Measurements from ENCODE around the gene ASB8.

Gene ASB8

DNA sequence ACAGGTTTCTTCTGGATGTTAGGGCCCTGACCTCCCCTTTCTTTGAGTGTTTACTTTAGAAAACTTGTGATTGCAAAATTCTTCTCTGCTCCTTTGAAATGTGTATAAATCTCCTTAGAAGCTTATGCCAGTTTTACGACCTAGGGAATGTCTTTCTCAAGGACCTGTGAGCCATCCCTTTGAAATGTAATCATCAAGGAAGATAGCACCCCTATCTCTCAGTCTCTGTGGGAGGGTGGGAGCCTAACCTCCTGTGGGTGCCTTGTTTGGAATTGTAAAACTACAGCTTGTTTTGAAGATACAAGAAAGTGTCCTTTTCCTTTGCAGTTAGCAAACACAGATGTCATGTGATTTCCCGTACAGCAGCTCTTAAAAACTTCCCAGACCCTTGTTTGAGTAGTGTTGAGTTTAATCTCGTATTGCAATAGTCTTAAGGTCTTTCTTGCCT is 42.5 kb upstream of the ASB8 start:
- Histone ChIP-seq H3K36me3 (peaks cover 0 to 4% (median 0%) of the 10 kb centered on the region in 3 donors), H3K27ac (no peak overlapping the region), H3K4me1 (peaks cover 0 to 17% (median 12%) of the 10 kb centered on the region in 4 donors), H3K4me3 (no peak overlapping the region), H3K9me3 (peaks cover 0 to 19% (median 15%) of the 10 kb centered on the region in 3 donors), H3K27me3 (no peaks in the 10 kb centered on the region)
- DNase-seq, result no peak
- intact Hi-C loops (cut with DNase I; ENCODE audit: low total_unique reads), result no loop called here
- TF ChIP-seq, protein P1, sequence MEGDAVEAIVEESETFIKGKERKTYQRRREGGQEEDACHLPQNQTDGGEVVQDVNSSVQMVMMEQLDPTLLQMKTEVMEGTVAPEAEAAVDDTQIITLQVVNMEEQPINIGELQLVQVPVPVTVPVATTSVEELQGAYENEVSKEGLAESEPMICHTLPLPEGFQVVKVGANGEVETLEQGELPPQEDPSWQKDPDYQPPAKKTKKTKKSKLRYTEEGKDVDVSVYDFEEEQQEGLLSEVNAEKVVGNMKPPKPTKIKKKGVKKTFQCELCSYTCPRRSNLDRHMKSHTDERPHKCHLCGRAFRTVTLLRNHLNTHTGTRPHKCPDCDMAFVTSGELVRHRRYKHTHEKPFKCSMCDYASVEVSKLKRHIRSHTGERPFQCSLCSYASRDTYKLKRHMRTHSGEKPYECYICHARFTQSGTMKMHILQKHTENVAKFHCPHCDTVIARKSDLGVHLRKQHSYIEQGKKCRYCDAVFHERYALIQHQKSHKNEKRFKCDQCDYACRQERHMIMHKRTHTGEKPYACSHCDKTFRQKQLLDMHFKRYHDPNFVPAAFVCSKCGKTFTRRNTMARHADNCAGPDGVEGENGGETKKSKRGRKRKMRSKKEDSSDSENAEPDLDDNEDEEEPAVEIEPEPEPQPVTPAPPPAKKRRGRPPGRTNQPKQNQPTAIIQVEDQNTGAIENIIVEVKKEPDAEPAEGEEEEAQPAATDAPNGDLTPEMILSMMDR (IDR thresholded peaks at IDR 0.05), result no peak

DNA sequence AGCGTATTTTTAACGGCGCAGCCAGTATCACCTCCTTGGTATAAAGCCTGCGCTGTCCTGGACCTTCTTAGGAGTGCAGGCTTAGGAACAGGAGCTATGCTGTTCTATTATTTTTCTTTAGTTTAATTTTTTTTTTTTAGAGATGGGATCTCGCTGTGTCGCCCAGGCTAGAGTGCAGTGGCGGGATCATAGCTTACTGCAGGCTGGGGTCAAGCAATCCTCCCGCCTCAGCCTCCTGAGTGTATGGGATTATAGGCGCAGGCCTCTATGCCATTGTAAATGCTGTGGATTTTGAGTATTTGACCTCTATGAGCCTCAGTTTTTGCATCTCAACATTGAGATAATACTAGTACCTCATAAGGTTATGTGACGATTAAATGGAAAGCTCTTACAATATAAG is 41.7 kb upstream of the ASB8 start:
- peak overlapping the region; percentile 65 to 71 for H3K4me3 ChIP-seq
- no peaks in the 10 kb centered on the region for H3K36me3 ChIP-seq
- no peaks in the 10 kb centered on the region for H3K27me3 ChIP-seq
- peak overlapping the region; percentile 88 to 93 for H3K27ac ChIP-seq
- no peak for DNase-seq
- intact Hi-C loops (cut with DNase I; ENCODE audit: low total_unique reads), result no loop called here
- peaks cover 0 to 17% (median 12%) of the 10 kb centered on the region in 4 donors for H3K4me1 ChIP-seq
- TF ChIP-seq, protein P1 (IDR thresholded peaks at IDR 0.05), result no peak
- peaks cover 0 to 19% (median 8%) of the 10 kb centered on the region in 3 donors for H3K9me3 ChIP-seq

DNA sequence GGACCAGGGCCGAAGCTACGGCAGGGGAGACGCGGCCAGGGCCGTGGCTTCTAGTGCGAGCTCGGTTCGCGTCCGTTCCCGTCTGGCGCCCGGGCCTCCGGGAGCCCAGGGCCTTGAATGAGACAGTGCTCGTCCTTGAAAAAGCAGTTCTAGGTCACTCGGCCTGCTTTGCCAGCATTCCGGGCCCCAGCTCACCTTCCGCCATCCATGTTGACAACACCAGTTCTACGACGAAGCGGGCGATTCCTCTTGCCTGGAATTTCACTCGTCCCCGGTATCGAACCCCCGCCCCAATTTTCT is 41.3 kb upstream of the ASB8 start:
- peak overlapping the region; percentile 65 to 71 for H3K4me3 ChIP-seq
- H3K27me3 ChIP-seq, result no peaks in the 10 kb centered on the region
- peak; percentile 32 to 74 for DNase-seq
- TF ChIP-seq, protein P1 (IDR thresholded peaks at IDR 0.05), result no peak
- H3K9me3 ChIP-seq, result peaks cover 0 to 15% (median 4%) of the 10 kb centered on the region in 3 donors
- H3K27ac ChIP-seq, result peak overlapping the region; percentile 88 to 93
- intact Hi-C loops (cut with DNase I; ENCODE audit: low total_unique reads), result no loop called here
- H3K4me1 ChIP-seq, result peaks cover 0 to 17% (median 12%) of the 10 kb centered on the region in 4 donors
- no peaks in the 10 kb centered on the region for H3K36me3 ChIP-seq

DNA sequence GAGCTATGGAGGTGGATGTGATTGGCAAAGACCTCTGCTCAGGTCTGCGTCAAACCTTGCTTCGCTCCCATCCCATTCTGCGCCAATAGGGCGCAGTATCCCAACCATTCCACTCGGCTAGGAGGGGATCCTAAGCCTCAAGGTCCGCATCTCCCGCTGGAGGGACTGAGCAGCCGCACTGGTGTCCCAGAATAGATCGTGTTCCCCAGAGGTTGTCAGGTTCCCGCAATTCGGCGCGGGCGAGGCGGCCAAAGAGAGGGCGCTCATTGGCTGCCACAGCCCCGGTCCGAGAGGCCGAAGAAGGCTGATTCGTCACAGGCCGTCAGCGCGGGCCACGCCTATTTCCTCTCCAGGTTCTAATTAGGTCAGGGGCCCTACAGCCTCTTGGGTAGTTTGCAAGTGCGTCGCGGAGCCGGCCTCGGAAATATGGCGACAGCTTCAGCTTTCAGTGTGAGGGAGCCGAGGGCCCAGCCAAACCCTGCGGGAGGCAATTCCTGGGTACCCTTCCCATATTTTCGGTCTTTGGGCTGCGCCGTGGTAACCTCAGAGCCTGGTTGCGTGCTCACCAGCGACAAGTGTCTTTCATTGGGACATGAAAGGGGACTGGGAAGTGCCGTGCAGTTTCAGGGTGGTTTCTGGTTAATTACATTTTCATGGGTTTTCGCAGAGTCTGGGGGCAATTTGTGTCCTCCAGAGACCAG is 40.8 kb upstream of the ASB8 start:
- peaks cover 0 to 17% (median 12%) of the 10 kb centered on the region in 4 donors for H3K4me1 ChIP-seq
- intact Hi-C loops (cut with DNase I; ENCODE audit: low total_unique reads), result no loop called here
- H3K36me3 ChIP-seq, result no peaks in the 10 kb centered on the region
- H3K4me3 ChIP-seq, result peak overlapping the region; percentile 65 to 71
- no peaks in the 10 kb centered on the region for H3K27me3 ChIP-seq
- peak overlapping the region; percentile 88 to 93 for H3K27ac ChIP-seq
- peaks cover 0 to 10% (median under 1%) of the 10 kb centered on the region in 3 donors for H3K9me3 ChIP-seq
- TF ChIP-seq, protein P1 (IDR thresholded peaks at IDR 0.05), result no peak
- DNase-seq, result peak; percentile 97 to 98

DNA sequence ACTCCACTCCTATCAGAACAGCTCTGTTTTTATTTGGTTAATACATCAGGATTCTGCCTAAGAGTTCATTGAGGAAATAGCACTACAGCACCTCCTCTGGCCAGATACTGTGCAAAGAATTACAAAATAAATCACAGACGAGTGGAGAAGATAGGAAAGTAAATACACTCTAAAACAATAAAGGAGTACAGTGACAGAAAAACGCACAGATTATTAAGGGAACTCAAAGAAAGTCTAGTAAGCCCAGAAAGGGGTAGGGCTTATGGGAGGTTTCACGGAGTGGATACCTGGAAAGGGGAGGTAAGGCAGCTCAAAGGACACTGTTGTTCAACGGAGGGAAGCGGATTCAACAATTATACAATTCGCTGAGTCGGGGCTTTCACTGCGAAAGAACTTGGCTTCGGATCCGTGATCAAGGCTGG is 40.2 kb upstream of the ASB8 start:
- H3K4me3 ChIP-seq, result peak overlapping the region; percentile 65 to 71
- H3K27me3 ChIP-seq, result no peaks in the 10 kb centered on the region
- no peaks in the 10 kb centered on the region for H3K36me3 ChIP-seq
- no peak for DNase-seq
- H3K9me3 ChIP-seq, result peaks cover 0 to 4% (median 0%) of the 10 kb centered on the region in 3 donors
- intact Hi-C loops (cut with DNase I; ENCODE audit: low total_unique reads), result no loop called here
- peak overlapping the region; percentile 88 to 93 for H3K27ac ChIP-seq
- H3K4me1 ChIP-seq, result peaks cover 0 to 17% (median 12%) of the 10 kb centered on the region in 4 donors
- TF ChIP-seq, protein P1 (IDR thresholded peaks at IDR 0.05), result peak; percentile 23 to 35

All from tibial artery (tissue), 4 donors.